GM21529 (cell line): ENCODE results near the gene TRIM15.
"Not testable (repeated sequence)": the region's sequence is repeated elsewhere in the genome, so short reads cannot be mapped to it uniquely, and the experiment has no call there.

ENCODE experiments used
- ATAC-seq: cut with Tn5 transposase; IDR thresholded peaks from one replicate; pipeline ENCODE4 v1.9.1; 2021; ENCODE audit not compliant: unreplicated experiment

TRIM15 gene

GRCh38 chr6:30198166-30199084 lies 35.1 kb downstream of the TRIM15 start:
- no peak for ATAC-seq

- peak; percentile 77 for ATAC-seq
Measured at GRCh38 chr6:30200551-30201281, 37.4 kb downstream of the TRIM15 start.

GRCh38 chr6:30202366-30202765 lies 39.0 kb downstream of the TRIM15 start:
- no peak for ATAC-seq

- ATAC-seq: no peak
Measured at GRCh38 chr6:30204116-30204515, 40.8 kb downstream of the TRIM15 start.

GRCh38 chr6:30206152-30206551 lies 42.8 kb downstream of the TRIM15 start:
- no peak for ATAC-seq

GRCh38 chr6:30206799-30207618 lies 43.7 kb downstream of the TRIM15 start:
- ATAC-seq: no peak

- ATAC-seq: no peak
Measured at GRCh38 chr6:30207619-30208295, 44.4 kb downstream of the TRIM15 start.

- no peak for ATAC-seq
Measured at GRCh38 chr6:30211306-30211705, 48.0 kb downstream of the TRIM15 start.

GRCh38 chr6:30211899-30212298 lies 48.6 kb downstream of the TRIM15 start:
- ATAC-seq: no peak

- ATAC-seq: peak; percentile 77
Measured at GRCh38 chr6:30212865-30213666, 49.7 kb downstream of the TRIM15 start, which contains the start of gene TRIM26. Gene TRIM26 (minus strand): TSS chr6:30213406. CDS start chr6:30199103, 14,303 bp downstream.

GRCh38 chr6:30213667-30213956 lies 50.3 kb downstream of the TRIM15 start:
- no peak for ATAC-seq

GRCh38 chr6:30213957-30214656 lies 50.8 kb downstream of the TRIM15 start:
- peak; percentile 62 for ATAC-seq

- no peak for ATAC-seq
Measured at GRCh38 chr6:30214657-30214982, 51.3 kb downstream of the TRIM15 start.

- ATAC-seq: no peak
Measured at GRCh38 chr6:30216096-30216495, 52.8 kb downstream of the TRIM15 start.

GRCh38 chr6:30219244-30219643 lies 55.9 kb downstream of the TRIM15 start:
- no peak for ATAC-seq

- not testable (repeated sequence) for ATAC-seq
Measured at GRCh38 chr6:30221395-30221794, 58.0 kb downstream of the TRIM15 start.

- not testable (repeated sequence) for ATAC-seq
Measured at GRCh38 chr6:30221956-30222355, 58.6 kb downstream of the TRIM15 start.
